ENCODE measurements around the gene PTN.
"Not testable (repeated sequence)": the region's sequence is repeated elsewhere in the genome, so short reads cannot be mapped to it uniquely, and the experiment has no call there.

PTN gene

DNA sequence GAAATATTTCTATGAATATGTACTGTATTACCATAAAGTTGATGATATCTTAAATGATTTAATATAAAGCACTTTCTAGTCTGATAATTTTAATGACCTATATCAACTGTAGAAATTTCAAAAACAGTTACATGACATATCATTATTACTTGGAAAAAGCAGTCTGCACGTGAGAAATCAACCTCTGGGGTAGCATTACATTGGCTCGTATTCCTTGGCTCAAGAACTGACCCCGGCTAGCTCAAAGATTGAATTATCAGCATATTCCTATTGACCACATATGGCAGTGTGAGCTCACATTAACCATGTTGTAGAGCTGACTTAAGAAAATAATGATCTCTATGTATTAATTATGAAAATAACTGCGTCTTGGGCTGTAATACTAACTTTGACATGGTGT, 139.3 kb downstream of the PTN start:
- TF ChIP-seq, protein P1, sequence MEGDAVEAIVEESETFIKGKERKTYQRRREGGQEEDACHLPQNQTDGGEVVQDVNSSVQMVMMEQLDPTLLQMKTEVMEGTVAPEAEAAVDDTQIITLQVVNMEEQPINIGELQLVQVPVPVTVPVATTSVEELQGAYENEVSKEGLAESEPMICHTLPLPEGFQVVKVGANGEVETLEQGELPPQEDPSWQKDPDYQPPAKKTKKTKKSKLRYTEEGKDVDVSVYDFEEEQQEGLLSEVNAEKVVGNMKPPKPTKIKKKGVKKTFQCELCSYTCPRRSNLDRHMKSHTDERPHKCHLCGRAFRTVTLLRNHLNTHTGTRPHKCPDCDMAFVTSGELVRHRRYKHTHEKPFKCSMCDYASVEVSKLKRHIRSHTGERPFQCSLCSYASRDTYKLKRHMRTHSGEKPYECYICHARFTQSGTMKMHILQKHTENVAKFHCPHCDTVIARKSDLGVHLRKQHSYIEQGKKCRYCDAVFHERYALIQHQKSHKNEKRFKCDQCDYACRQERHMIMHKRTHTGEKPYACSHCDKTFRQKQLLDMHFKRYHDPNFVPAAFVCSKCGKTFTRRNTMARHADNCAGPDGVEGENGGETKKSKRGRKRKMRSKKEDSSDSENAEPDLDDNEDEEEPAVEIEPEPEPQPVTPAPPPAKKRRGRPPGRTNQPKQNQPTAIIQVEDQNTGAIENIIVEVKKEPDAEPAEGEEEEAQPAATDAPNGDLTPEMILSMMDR (IDR thresholded peaks at IDR 0.05) = no peak
- no peak overlapping the region for H3K4me2 ChIP-seq (ENCODE audit: low read length)
- H3K9ac ChIP-seq = no peak overlapping the region
- H3K4me1 ChIP-seq = no peaks in the 10 kb centered on the region
- no peaks in the 10 kb centered on the region for H3K27me3 ChIP-seq (ENCODE audit: control insufficient read depth, insufficient read depth, low read length)
- H3K79me2 ChIP-seq = no peaks in the 10 kb centered on the region
- no peak overlapping the region for H2AFZ ChIP-seq
- no peaks in the 10 kb centered on the region for H3K36me3 ChIP-seq (ENCODE audit: control insufficient read depth, insufficient read depth, low read length)
- H3K27ac ChIP-seq = no peak overlapping the region
- no peak overlapping the region for H3K4me3 ChIP-seq (ENCODE audit: low read depth, low read length)
- H3K9me3 ChIP-seq (ENCODE audit: control insufficient read depth, low read length) = no peaks in the 10 kb centered on the region

DNA sequence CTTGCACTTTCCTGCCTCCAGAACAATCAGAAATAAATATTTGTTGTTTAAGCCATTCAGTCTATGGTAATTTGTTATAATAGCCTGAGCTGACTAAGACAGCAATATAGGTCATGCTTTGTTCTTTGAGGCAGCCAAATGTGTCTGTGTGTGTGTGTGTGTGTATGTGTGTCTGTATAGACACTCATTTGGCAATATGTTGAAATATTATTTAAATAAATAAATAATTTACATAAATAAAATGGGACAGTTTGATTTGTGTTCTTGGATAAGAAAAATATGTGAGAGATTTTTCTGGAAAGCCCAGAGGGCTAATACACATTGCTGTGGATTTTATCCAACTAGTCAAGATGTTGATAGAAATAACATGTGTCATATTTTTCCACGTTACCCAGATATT, 140.2 kb downstream of the PTN start:
- Histone ChIP-seq H3K4me1 (no peaks in the 10 kb centered on the region), H3K4me3 (ENCODE audit: low read depth, low read length) (no peak overlapping the region), H3K36me3 (ENCODE audit: control insufficient read depth, insufficient read depth, low read length) (no peaks in the 10 kb centered on the region), H3K4me2 (ENCODE audit: low read length) (no peak overlapping the region), H3K27me3 (ENCODE audit: control insufficient read depth, insufficient read depth, low read length) (no peaks in the 10 kb centered on the region), H2AFZ (no peak overlapping the region), H3K9me3 (ENCODE audit: control insufficient read depth, low read length) (no peaks in the 10 kb centered on the region), H3K27ac (no peak overlapping the region), H3K79me2 (no peaks in the 10 kb centered on the region), H3K9ac (no peak overlapping the region)
- TF ChIP-seq, protein P1 (IDR thresholded peaks at IDR 0.05) = no peak

DNA sequence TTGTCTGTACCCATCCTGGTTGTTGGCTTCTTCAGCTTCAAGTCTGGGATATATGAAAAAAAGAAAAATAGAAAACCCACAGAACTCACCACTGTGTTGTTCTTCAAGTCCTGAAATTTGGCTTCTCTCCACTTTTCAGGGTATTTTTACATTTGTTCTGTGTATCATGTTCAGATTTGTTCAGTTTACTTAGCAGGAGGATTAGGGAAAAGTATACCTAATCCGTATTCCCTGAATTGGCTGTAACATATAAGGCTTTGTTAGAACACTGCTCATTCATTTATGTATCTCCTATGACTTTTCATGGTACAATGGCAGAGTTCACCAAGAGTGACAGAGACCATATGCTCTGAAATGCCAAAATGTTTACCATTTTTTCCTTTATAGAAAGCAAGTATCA, 146.9 kb downstream of the PTN start:
- H3K9ac ChIP-seq = no peak overlapping the region
- H3K79me2 ChIP-seq = no peaks in the 10 kb centered on the region
- TF ChIP-seq, protein P1 (IDR thresholded peaks at IDR 0.05) = no peak
- no peaks in the 10 kb centered on the region for H3K9me3 ChIP-seq (ENCODE audit: control insufficient read depth, low read length)
- H3K27me3 ChIP-seq (ENCODE audit: control insufficient read depth, insufficient read depth, low read length) = no peaks in the 10 kb centered on the region
- no peaks in the 10 kb centered on the region for H3K36me3 ChIP-seq (ENCODE audit: control insufficient read depth, insufficient read depth, low read length)
- H3K4me2 ChIP-seq (ENCODE audit: low read length) = no peak overlapping the region
- H2AFZ ChIP-seq = no peak overlapping the region
- H3K27ac ChIP-seq = no peak overlapping the region
- no peaks in the 10 kb centered on the region for H3K4me1 ChIP-seq
- H3K4me3 ChIP-seq (ENCODE audit: low read depth, low read length) = no peak overlapping the region

DNA sequence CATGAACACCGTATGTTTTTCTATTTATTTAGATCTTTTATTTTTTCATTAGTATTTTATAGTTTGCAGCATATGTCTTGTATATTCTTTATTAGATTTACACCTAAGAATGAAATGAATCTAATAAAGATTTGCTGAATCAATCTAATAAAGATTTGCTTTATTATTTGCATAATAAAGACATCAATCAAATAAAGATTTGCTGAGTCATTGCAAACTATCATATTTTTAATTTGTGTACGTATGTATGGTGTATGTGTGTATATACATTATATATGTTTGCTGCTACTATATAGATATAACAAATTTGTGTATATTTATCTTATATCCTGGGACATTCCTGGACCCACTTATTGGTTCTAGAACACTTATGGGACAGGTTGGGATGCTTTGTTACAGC, 147.5 kb downstream of the PTN start:
- no peaks in the 10 kb centered on the region for H3K4me1 ChIP-seq
- H3K27me3 ChIP-seq (ENCODE audit: control insufficient read depth, insufficient read depth, low read length) = no peaks in the 10 kb centered on the region
- no peak overlapping the region for H2AFZ ChIP-seq
- H3K4me3 ChIP-seq (ENCODE audit: low read depth, low read length) = no peak overlapping the region
- no peak overlapping the region for H3K4me2 ChIP-seq (ENCODE audit: low read length)
- TF ChIP-seq, protein P1 (IDR thresholded peaks at IDR 0.05) = no peak
- H3K36me3 ChIP-seq (ENCODE audit: control insufficient read depth, insufficient read depth, low read length) = no peaks in the 10 kb centered on the region
- no peak overlapping the region for H3K27ac ChIP-seq
- H3K9me3 ChIP-seq (ENCODE audit: control insufficient read depth, low read length) = no peaks in the 10 kb centered on the region
- H3K9ac ChIP-seq = no peak overlapping the region
- no peaks in the 10 kb centered on the region for H3K79me2 ChIP-seq

DNA sequence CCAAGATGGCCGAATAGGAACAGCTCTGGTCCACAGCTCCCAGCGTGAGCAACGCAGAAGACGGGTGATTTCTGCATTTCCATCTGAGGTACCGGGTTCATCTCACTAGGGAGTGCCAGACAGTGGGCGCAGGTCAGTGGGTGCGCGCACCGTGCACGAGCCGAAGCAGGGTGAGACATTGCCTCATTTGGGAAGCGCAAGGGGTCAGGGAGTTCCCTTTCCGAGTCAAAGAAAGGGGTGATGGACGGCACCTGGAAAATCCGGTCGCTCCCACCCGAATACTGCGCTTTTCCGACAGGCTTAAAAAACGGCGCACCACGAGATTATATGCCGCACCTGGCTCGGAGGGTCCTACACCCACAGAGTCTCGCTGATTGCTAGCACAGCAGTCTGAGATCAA, 161.9 kb downstream of the PTN start:
- H3K9me3 ChIP-seq (ENCODE audit: control insufficient read depth, low read length); H3K4me2 ChIP-seq (ENCODE audit: low read length); H2AFZ ChIP-seq; H3K4me3 ChIP-seq (ENCODE audit: low read depth, low read length); H3K27ac ChIP-seq; H3K79me2 ChIP-seq; H3K36me3 ChIP-seq (ENCODE audit: control insufficient read depth, insufficient read depth, low read length); H3K9ac ChIP-seq; H3K27me3 ChIP-seq (ENCODE audit: control insufficient read depth, insufficient read depth, low read length); H3K4me1 ChIP-seq: not testable (repeated sequence)

All from parathyroid adenoma (tissue), 2 donors.